B cell (primary cell): ENCODE data around the gene POP5. TPM values are rescaled to one million over a fixed set of nuclear protein-coding genes. Genes with fewer than 3 reads are reported as not detected.

Experiments
- ATAC-seq: fragments of 200-7000 bp; cut with Tn5 transposase; one replicate; pipeline ENCODE4 v1.10.0; 2021; ENCODE audit warnings: low read depth, mild to moderate bottlenecking, moderate number of reproducible peaks, moderate library complexity
- CTCF ChIA-PET: fragments of 350-600 bp; sonication (Branson Sonifier 250); formaldehyde crosslinking; loops from one replicate; lab custom pipeline; 2021; ENCODE audit warnings: antibody characterized with exemption, inconsistent platforms; lab: Charles Lee
- POLR2A ChIA-PET: fragments of 350-600 bp; sonication (Branson Sonifier 250); formaldehyde crosslinking; loops from one replicate; lab custom pipeline; 2021; ENCODE audit warnings: antibody characterized with exemption; lab: Charles Lee
- DNase-seq: peaks from one replicate; pipeline ENCODE4 v3.0.0; 2013
- H2AFZ ChIP-seq: 2 replicates; pipeline ENCODE4 v1.6.1; 2012; ENCODE audit warnings: mild to moderate bottlenecking, low read depth, low read length; ENCODE audit not compliant: insufficient read depth, poor library complexity, severe bottlenecking
- H3K27ac ChIP-seq, 2 donors: 1 replicate in 1 of 2; 2 replicates in 1 of 2; pipeline ENCODE4 v1.5.1; 2012 to 2013; ENCODE audit warnings: low read length in 2 of 2, mild to moderate bottlenecking in 2 of 2, moderate library complexity in 1 of 2
- H3K27me3 ChIP-seq, 4 experiments: fragments of 200-600 bp in 1 of 4; sonication (generic) in 1 of 4; replicated peaks in 1 of 4; 1 replicate in 2 of 4; 2 replicates in 2 of 4; pipeline versions ENCODE4 v1.6.1 to v1.7.0; 2013 to 2016; ENCODE audit warnings: low read length in 3 of 4, mild to moderate bottlenecking in 2 of 4, mixed read lengths in 1 of 4, moderate library complexity in 1 of 4; ENCODE audit not compliant: insufficient read depth in 4 of 4, control insufficient read depth in 3 of 4; ENCODE audit errors: control extremely low read depth in 1 of 4
- H3K36me3 ChIP-seq, 2 experiments: replicated peaks in 1 of 2; 1 replicate in 1 of 2; 2 replicates in 1 of 2; pipeline versions ENCODE4 v1.6.1 to v1.7.1; 2013; ENCODE audit warnings: low read length in 1 of 2; ENCODE audit not compliant: insufficient read depth in 2 of 2, control insufficient read depth in 1 of 2; ENCODE audit errors: control extremely low read depth in 1 of 2, extremely low read depth in 1 of 2
- H3K4me1 ChIP-seq, 2 donors: fragments of 200-600 bp in 1 of 2; sonication (generic) in 1 of 2; 1 replicate in 1 of 2; 2 replicates in 1 of 2; pipeline versions ENCODE4 v1.5.1 to v1.6.1; 2013 to 2017; ENCODE audit warnings: low read length in 2 of 2; ENCODE audit not compliant: control insufficient read depth in 2 of 2, insufficient read depth in 2 of 2
- H3K4me2 ChIP-seq: replicated peaks from 2 replicates; pipeline ENCODE3; 2012; ENCODE audit warnings: mild to moderate bottlenecking, low read depth, low read length; ENCODE audit not compliant: poor library complexity, severe bottlenecking
- H3K4me3 ChIP-seq, 5 experiments: fragments of 200-600 bp in 1 of 5; sonication (generic) in 1 of 5; 1 replicate in 3 of 5; 2 replicates in 2 of 5; pipeline versions ENCODE4 v1.5.1 to v1.7.0; 2011 to 2016; ENCODE audit warnings: low read length in 4 of 5, mild to moderate bottlenecking in 4 of 5, low read depth in 2 of 5, control low read depth in 1 of 5, moderate library complexity in 1 of 5; ENCODE audit not compliant: insufficient read depth in 1 of 5; ENCODE audit errors: control extremely low read depth in 1 of 5, extremely low read depth in 1 of 5
- H3K79me2 ChIP-seq: fragments of 200-600 bp; sonication (generic); one replicate; pipeline ENCODE4 v1.6.0; 2016; ENCODE audit warnings: low read length; ENCODE audit not compliant: control insufficient read depth, insufficient read depth
- H3K9ac ChIP-seq: fragments of 200-600 bp; sonication (generic); 2 replicates; pipeline ENCODE4 v1.6.1; 2017; ENCODE audit warnings: mild to moderate bottlenecking, low read length, moderate library complexity
- H3K9me3 ChIP-seq, 3 donors: one replicate each; pipeline versions ENCODE4 v1.6.1 to v1.7.1; 2013; ENCODE audit warnings: low read length in 2 of 3; ENCODE audit not compliant: control insufficient read depth in 2 of 3, insufficient read depth in 1 of 3; ENCODE audit errors: control extremely low read depth in 1 of 3
- H4K20me1 ChIP-seq: 2 replicates; pipeline ENCODE4 v1.6.0; 2012; ENCODE audit warnings: mild to moderate bottlenecking, low read length; ENCODE audit not compliant: insufficient read depth, control insufficient read depth, poor library complexity, severe bottlenecking
- H3K27ac Mint-ChIP-seq: one replicate; pipeline ENCODE4 v1.8.0; 2021; ENCODE audit warnings: mixed read lengths
- H3K27me3 Mint-ChIP-seq: one replicate; pipeline ENCODE4 v1.8.0; 2021; ENCODE audit warnings: mixed read lengths
- H3K4me1 Mint-ChIP-seq: one replicate; pipeline ENCODE4 v1.8.0; 2021; ENCODE audit warnings: mixed read lengths
- H3K4me3 Mint-ChIP-seq: one replicate; pipeline ENCODE4 v1.8.0; 2021; ENCODE audit warnings: mixed read lengths
- H3K9me3 Mint-ChIP-seq: one replicate; pipeline ENCODE4 v1.8.0; 2022; ENCODE audit warnings: mixed read lengths; ENCODE audit not compliant: insufficient read depth
- CTCF ChIP-seq: fragments of 200-600 bp; IDR thresholded peaks from one replicate; pipeline ENCODE4 v1.8.0; 2022; ENCODE audit warnings: antibody characterized with exemption, mild to moderate bottlenecking
- EZH2 ChIP-seq: IDR thresholded peaks from 2 replicates; pipeline ENCODE4 v1.6.1; 2012; ENCODE audit warnings: borderline replicate concordance, low read depth, mild to moderate bottlenecking, moderate library complexity, low read length; ENCODE audit not compliant: insufficient read depth, poor library complexity, severe bottlenecking
- WGBS: methylation state at CpG from one replicate; pipeline ENCODE4 v1.1.5; 2013; ENCODE audit warnings: missing lambda C conversion rate; ENCODE audit not compliant: insufficient coverage; 5-methylcytosine and 5-hydroxymethylcytosine counted together
- intact Hi-C: fragments of 100-400 bp; cut with micrococcal nuclease; formaldehyde crosslinking; loops from one replicate; pipeline ENCODE4 v1.10.0; 2022
- polyA minus RNA-seq: library from RNA; depleted of rRNA, polyadenylated mRNA; stranded (reverse); fragments of >200 nt; gene quantifications from 2 replicates; pipeline ENCODE4 v1.2.3, GENCODE V29; 2012
- polyA plus RNA-seq: library from polyadenylated mRNA; depleted of rRNA; stranded (reverse); fragments of >200 nt; gene quantifications from 2 replicates; pipeline ENCODE4 v1.2.3, GENCODE V29; 2012
- total RNA-seq, 2 donors: library from RNA; stranded (reverse); fragments of 120-200 nt in 1 of 2; gene quantifications; 1 replicate in 1 of 2; 2 replicates in 1 of 2; pipeline versions ENCODE4 v1.2.3 to v1.2.4, GENCODE V29; 2013 to 2022

Gene POP5
- 60.6 and 61.4 TPM in 2 replicates for total RNA-seq
- total RNA-seq (2013), result 62.0 TPM
- 98.0 and 107 TPM in 2 replicates for polyA plus RNA-seq
- 23.0 and 29.9 TPM in 2 replicates for polyA minus RNA-seq

GRCh38 chr12:120580787-120581723, at the start of gene POP5:
POP5 (minus strand) TSS chr12:120581402; CDS start chr12:120581362, 40 bp downstream.
- Histone ChIP-seq H3K9me3 (no peaks in the 10 kb centered on the region), H3K4me3 (peak within 1 kb of the TSS; percentile 58 to 99 (median 96)), H3K27ac (peak within 1 kb of the TSS; percentile 47 to 70), H4K20me1 (no peaks in the 10 kb centered on the region), H3K4me1 (peaks cover 28 to 37% of the 10 kb centered on the region in 2 donors), H2AFZ (peak within 1 kb of the TSS; percentile 96), H3K4me2 (peak within 1 kb of the TSS; percentile 89), H3K27me3 (peaks cover 0 to 24% (median 9%) of the 10 kb centered on the region in 4 experiments), H3K36me3 (peaks cover 0 to 31% of the 10 kb centered on the region in 2 experiments), H3K9ac (peak within 1 kb of the TSS; percentile 92), H3K79me2 (peaks cover 6% of the 10 kb centered on the region)
- under 1% methylated on average over 56 of the region's 56 CpGs for WGBS
- ATAC-seq (peak; percentile 97), DNase-seq (peak; percentile 96)
- H3K9me3 Mint-ChIP-seq, result no peaks in the 10 kb centered on the region
- H3K27me3 Mint-ChIP-seq, result peaks cover 10% of the 10 kb centered on the region
- POLR2A ChIA-PET, result interaction anchor here (0.6 to 1.4 kb wide), 6 partner anchors 8 to 289 kb away, joined by 3 to 11 read pairs (median 4); partner anchors contain the start of gene COQ5
- H3K27ac Mint-ChIP-seq, result peak within 1 kb of the TSS; percentile 93
- H3K4me3 Mint-ChIP-seq, result peak within 1 kb of the TSS; percentile 98
- TF ChIP-seq CTCF, result no peak
- no peak for TF ChIP-seq EZH2
- CTCF ChIA-PET, result interaction anchor here (0.6 to 5.3 kb wide), 29 partner anchors 9 to 1046 kb away, joined by 3 to 60 read pairs (median 4); partner anchors contain the start of genes MLEC and UNC119B
- H3K4me1 Mint-ChIP-seq, result peaks cover 40% of the 10 kb centered on the region
- intact Hi-C loops, result loop anchor here (1.0 to 5.0 kb wide), 9 partner anchors 46 to 1091 kb away; partner anchors contain the start of genes ACADS, DYNLL1, RNF10 and SRSF9
